Tongue (tissue), 2 donors: ENCODE measurements around the gene VPS13D. TPM values are rescaled to one million over a fixed set of nuclear protein-coding genes. Genes with fewer than 3 reads are reported as not detected.

ENCODE experiments used
- DNase-seq: peaks from one replicate; pipeline ENCODE4 v3.0.0-alpha.2; 2015
- total RNA-seq: library from RNA; depleted of rRNA; stranded (reverse); fragments of >200 nt; gene quantifications from one replicate; pipeline ENCODE4 v1.2.3, GENCODE V29; 2014

Gene VPS13D
- total RNA-seq, 1 donor from 2014 or later: 74.1 TPM

GRCh38 chr1:12488666-12489354, 259.0 kb downstream of the VPS13D start:
- DNase-seq: no peak

DNA sequence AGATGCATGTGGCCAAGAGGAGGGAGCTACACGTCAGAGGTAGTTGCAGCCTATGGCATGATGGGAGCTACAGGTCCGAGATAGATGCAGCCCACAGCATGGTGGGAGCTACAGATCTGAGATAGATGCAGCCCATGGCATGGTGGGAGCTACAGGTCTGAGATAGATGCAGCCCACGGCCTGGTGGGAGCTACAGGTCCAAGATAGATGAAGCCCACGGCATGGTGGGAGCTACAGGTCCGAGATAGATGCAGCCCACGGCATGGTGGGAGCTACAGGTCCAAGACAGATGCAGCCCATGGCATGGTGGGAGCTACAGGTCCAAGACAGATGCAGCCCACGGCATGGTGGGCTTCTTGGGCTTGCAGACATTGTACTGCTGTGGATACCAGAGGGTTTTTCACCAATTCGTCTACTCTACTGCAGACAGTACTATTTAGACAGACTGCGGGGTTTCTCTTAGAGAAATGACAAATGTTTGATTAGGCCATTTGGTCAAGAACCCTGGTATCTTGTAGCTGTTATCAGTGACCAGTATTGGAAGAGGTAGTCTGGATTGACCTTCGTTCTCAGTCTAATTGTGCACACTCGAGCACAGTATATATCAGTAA, 260.8 kb downstream of the VPS13D start:
- DNase-seq: no peak

DNA sequence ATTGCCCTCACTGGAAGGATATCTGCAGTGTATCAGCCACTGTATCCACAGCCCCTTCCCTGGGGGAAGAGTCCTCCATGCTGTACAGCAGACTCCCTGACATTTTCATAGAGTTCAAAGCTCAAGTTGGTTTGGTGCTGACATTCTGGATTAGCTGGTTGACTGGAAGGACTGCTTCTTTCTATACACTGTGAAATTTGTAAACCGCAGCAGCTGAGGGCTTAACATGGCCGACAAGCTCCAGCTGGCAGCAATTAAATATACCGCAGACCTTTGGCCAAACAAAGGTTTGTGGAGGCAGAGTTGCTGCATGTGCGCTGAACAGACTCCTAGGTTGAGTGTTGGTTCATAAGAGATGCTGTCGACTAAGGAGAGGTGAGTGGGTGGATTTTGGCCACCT, 261.8 kb downstream of the VPS13D start:
- DNase-seq: peak; percentile 86

DNA sequence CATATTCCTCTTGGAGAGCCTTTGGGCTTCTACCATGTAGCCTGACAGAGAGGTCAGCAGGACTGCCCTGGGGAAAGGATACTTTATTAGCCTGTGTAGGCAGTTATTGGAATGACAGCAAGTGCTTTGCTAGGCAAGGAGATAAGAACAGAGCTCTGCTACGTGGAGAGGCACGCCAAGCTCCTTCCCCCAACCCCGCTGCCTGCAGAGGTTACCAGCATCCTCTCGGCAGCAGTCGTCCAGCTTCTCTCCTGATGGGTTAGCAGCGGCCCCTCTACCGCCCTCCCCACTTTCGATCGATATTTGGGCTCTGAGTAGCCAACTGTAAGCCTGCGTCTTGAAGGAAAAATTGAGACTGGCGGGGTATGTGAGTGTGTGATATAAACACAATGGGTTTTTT, 265.9 kb downstream of the VPS13D start:
- DNase-seq: no peak

- no peak for DNase-seq
Observed at GRCh38 chr1:12496154-12496961, 266.5 kb downstream of the VPS13D start.

DNA sequence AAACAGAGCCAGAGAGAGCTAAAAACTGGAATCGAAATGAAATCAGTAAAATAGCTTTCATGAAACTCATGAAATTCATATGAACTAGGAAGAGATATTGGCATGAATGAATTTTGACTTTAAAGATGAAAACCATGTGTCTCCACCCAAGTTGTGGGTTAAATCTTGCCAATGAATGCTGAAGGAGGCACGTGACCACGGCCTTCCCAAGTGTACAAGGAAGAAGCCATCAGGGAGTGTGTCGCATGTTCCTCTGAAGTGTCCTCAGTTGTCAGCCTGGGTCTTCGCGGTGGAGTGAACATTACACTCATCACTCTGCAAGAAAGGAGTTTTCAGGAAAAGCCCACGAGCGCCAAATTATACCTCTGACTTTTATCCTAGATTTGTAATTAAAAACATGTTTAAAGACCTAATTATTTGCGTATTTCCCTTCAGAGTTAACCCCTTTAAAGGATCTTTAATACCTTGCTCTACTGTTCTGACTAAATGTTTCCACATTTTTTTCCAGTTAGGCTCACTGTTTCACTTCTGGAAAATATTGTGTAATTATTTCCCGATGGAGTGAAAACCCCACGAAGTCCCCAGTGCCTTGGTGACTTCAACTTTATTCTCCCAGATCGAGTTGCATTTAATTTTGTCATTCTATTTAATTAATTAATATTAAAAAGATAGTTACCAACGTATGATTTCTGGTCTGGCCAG, 269.9 kb downstream of the VPS13D start:
- no peak for DNase-seq

DNA sequence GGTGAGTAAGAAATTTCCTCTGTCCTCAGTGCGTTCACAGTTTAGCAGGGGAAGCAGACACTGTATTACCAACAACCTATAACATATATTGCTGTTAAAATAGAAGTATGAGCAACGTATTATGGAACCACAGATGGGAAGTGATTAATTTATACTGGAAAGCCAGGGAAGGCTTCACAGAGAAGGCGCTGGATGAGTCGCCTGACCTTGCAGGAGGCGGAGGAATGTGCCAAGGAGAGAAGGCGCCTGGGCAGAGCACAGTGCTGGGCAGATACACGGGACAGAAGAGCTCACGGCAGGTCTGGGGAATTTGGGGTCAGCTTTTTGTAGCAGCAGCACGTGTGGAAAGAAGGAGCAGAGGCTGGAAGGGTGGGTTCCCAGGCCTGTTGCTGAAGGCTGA, 271.8 kb downstream of the VPS13D start:
- DNase-seq: no peak

- no peak for DNase-seq
Observed at GRCh38 chr1:12502336-12503109, 272.7 kb downstream of the VPS13D start.

- no peak for DNase-seq
Observed at GRCh38 chr1:12503709-12504108, 273.9 kb downstream of the VPS13D start.

- no peak for DNase-seq
Observed at GRCh38 chr1:12504601-12505000, 274.8 kb downstream of the VPS13D start.

DNA sequence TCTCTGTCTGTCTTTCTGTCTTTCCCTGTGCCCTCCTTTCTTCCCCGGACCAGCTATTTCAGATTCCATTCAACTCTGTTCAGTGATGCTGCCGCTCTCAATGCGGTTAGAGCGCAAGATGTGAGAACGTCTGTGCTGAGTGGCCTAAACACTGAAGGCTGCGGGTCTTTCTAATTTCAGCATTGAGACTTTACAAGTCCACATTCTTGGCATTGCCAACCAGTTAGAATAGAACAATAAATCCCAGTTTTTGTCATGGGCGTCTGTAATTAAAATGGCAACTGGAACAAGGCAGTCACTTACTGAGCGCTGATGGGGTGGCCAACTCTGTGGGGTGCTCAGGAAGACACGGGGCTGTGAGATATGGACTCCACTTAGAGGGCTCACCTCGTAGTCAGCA, 275.4 kb downstream of the VPS13D start:
- no peak for DNase-seq

- DNase-seq: no peak
Observed at GRCh38 chr1:12505639-12506280, 275.9 kb downstream of the VPS13D start.

DNA sequence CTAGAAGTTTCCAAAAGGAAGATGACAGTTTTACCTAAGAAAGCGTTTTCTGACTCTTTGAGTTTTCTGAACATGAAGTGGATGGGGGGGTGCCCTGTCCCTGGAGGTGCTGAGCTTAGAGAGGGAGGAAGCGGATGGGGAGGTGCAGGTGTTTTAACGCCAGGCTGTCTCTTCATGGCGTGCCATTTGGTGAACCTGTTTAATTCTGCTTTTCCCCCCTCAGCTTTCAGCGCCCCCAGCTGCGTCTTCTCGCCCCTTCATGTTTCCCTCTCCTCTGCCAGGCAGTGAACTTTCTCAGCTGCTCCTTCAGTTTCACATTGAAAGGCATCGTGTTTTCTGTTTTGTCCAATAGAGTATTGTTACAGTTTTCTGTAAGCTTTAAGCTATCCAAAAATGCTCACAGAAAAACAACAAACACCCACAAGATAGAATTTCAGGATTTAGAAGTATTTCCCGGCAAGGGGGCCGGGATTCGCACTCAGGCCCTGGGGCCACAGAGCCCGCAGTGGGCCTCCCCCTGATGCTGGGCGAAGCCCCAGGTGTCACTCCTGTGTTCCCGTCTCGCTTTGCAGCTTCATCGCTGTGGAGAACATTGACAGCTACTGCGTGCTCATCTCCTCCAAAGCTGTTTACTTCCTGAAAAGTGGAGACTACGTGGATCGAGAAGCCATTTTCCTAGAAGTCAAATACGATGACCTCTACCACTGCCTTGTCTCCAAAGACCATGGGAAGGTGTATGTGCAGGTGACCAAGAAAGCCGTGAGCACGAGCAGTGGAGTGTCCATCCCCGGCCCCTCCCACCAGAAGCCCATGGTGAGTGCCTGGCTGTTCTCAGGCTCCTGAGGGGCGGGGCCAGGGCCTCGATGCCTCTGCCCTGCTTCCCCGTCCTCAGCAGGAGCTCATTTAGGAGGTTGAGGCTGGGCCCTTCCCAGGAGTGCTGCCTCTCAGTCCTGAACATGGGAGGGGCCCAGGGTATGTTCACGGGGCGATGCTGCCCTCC, 276.8 kb downstream of the VPS13D start:
- no peak for DNase-seq

DNA sequence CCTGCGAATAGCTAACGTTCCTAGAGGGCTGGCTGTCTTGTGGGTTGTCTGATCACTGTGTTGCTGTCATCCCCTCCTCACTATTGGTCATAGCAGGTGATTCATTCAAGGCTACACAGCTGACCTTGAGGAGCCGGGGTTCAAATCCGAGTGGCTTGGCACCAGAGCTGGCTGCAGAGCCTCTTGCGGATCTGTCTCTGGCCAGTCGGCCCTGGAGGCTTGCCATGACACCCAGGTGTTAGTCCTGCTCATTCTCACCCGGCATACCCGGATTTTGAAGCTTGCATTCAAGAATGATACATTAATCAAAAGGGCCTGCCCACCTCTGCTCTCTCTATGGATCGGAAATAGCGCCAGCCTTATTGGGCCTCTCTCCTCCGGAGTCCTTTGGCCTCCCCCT, 277.8 kb downstream of the VPS13D start:
- no peak for DNase-seq

DNA sequence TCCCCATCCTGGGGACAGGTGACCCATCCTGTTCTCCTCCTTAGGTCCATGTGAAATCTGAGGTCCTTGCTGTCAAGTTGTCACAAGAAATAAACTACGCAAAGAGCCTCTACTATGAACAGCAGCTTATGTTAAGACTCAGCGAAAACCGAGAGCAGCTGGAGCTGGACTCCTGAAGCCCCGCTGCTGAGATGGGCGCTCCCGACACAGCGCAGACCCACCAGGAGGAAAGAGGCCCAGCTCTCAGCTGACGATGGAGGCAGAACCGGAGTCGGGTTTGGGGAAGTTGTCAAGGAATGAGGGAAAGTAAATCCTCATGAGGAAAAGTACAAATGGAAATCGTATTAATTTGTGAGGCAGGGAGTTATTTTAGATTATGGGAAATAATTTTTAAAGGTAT, 279.0 kb downstream of the VPS13D start:
- no peak for DNase-seq

DNA sequence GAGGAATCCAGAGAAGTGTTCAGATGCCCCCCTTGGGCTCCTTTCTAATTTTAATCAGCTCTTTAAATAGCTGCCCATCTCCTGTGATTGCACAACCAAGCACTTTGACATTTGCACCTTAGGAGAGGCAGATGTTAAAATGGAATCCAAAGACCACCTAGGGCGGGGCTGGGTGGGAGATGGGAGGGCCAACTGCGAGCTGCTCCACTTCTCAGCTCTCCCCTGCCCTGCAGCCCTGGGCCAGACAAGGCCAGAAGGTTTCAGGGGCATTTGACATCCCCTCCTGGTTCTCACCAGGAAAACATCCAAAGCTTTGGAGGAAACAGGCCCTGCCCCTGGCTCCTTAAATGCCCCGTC, 281.3 kb downstream of the VPS13D start:
- no peak for DNase-seq

DNA sequence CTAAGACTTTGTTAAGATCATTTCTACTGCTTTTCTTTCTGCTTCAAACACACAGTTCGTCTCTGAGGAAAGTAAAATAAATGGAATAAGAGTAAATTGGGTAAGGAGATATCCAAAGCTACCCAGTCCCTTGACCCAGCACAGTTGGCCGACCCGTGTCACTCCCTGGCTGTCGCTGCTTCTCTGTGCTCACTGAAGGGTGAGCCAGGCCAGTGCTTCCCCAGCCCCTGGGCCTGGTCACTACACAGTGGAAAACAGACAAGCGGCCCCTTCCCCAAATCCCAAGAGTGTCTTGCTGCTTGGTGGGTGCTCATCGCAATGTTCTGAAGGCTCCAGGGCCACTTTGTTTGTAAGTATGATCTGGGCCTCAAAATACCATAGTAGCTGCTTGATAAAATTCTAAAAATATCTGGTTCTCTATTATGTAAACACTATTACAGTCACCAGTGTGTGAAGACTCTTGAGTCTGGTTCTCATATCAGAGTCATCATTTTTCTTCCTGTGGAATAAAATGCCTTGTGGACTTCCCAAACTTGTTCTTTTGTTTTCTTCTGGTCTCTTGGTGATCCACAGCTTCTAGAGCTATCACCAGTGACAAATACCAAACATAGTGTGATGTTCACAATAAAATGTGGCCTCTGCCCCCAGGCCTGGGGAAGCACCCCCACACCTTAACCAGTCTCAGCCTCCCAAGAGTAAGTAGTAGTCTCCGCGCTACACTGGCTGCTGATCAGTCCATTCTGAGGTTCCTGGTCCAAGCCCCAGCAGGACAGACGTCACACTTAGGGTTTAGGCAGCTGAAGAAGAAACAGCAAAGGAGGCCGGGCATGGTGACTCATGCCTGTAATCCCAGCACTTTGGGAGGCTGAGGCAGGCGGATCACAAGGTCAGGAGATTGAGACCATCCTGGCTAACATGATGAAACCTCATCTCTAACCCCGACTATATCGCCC, 282.0 kb downstream of the VPS13D start:
- DNase-seq: no peak

- no peak for DNase-seq
Observed at GRCh38 chr1:12513181-12513580, 283.4 kb downstream of the VPS13D start.

GRCh38 chr1:12514590-12514989, 284.8 kb downstream of the VPS13D start:
- no peak for DNase-seq
